ENCODE measurements around the gene ALLC. TPM values are rescaled to one million over a fixed set of nuclear protein-coding genes. Genes with fewer than 3 reads are reported as not detected.
A peak's percentile ranks its signal among the peaks of the same experiment; 100 is the strongest.

The ALLC gene
- polyA plus RNA-seq, 1 experiment = not detected

GRCh38 chr2:3728104-3729054 is 70.4 kb downstream of the ALLC start:
- peak; percentile 26 for DNase-seq (ENCODE audit: low read depth, low spot score)
- H3K4me3 ChIP-seq (ENCODE audit: low read depth, low read length) = peak overlapping the region; percentile 36
- POLR2A ChIA-PET = no interaction called here
- H3K27ac ChIP-seq (ENCODE audit: low read depth, low read length) = no peak overlapping the region
- H3K27me3 ChIP-seq (ENCODE audit: control insufficient read depth, insufficient read depth, low read length) = peaks cover 2% of the 10 kb centered on the region
- TF ChIP-seq CTCF (IDR thresholded peaks at IDR 0.05; ENCODE audit: low read depth, low read length) = peak; percentile 61
- CTCF ChIA-PET = interaction anchor here (0.6 to 5.2 kb wide), 35 partner anchors 9 to 1639 kb away, joined by 3 to 142 read pairs (median 9); no protein-coding TSS in a partner anchor
- H3K9me3 ChIP-seq (ENCODE audit: control insufficient read depth, insufficient read depth, low read length) = no peaks in the 10 kb centered on the region; the same call in 1 of the 2 replicates

- ChIA-PET POLR2A (no interaction called here), CTCF (interaction anchor here (0.6 to 5.2 kb wide), 26 partner anchors 8 to 230 kb away, joined by 3 to 142 read pairs (median 10); no protein-coding TSS in a partner anchor)
- no peak overlapping the region for H3K4me3 ChIP-seq (ENCODE audit: low read depth, low read length)
- no peak for TF ChIP-seq CTCF (IDR thresholded peaks at IDR 0.05; ENCODE audit: low read depth, low read length)
- no peaks in the 10 kb centered on the region; the same call in 1 of the 2 replicates for H3K9me3 ChIP-seq (ENCODE audit: control insufficient read depth, insufficient read depth, low read length)
- no peaks in the 10 kb centered on the region for H3K27me3 ChIP-seq (ENCODE audit: control insufficient read depth, insufficient read depth, low read length)
- no peak overlapping the region for H3K27ac ChIP-seq (ENCODE audit: low read depth, low read length)
- no peak for DNase-seq (ENCODE audit: low read depth, low spot score)
Observed at GRCh38 chr2:3729055-3729448, 71.1 kb downstream of the ALLC start.

- Histone ChIP-seq H3K27me3 (ENCODE audit: control insufficient read depth, insufficient read depth, low read length) (no peaks in the 10 kb centered on the region), H3K4me3 (ENCODE audit: low read depth, low read length) (no peak overlapping the region), H3K27ac (ENCODE audit: low read depth, low read length) (no peak overlapping the region), H3K9me3 (ENCODE audit: control insufficient read depth, insufficient read depth, low read length) (no peaks in the 10 kb centered on the region; the same call in 1 of the 2 replicates)
- DNase-seq (ENCODE audit: low read depth, low spot score) = no peak
- ChIA-PET CTCF (interaction anchor here (1.1 to 5.2 kb wide), 8 partner anchors 9 to 230 kb away, joined by 4 to 142 read pairs (median 10); no protein-coding TSS in a partner anchor), POLR2A (no interaction called here)
- no peak for TF ChIP-seq CTCF (IDR thresholded peaks at IDR 0.05; ENCODE audit: low read depth, low read length)
Observed at GRCh38 chr2:3729786-3730185, 71.8 kb downstream of the ALLC start.

GRCh38 chr2:3730646-3731045 is 72.6 kb downstream of the ALLC start:
- POLR2A ChIA-PET = no interaction called here
- Histone ChIP-seq H3K27me3 (ENCODE audit: control insufficient read depth, insufficient read depth, low read length) (peaks cover 3% of the 10 kb centered on the region), H3K27ac (ENCODE audit: low read depth, low read length) (no peak overlapping the region), H3K4me3 (ENCODE audit: low read depth, low read length) (no peak overlapping the region), H3K9me3 (ENCODE audit: control insufficient read depth, insufficient read depth, low read length) (no peaks in the 10 kb centered on the region)
- TF ChIP-seq CTCF (IDR thresholded peaks at IDR 0.05; ENCODE audit: low read depth, low read length) = no peak
- CTCF ChIA-PET = interaction anchor here (1.1 to 5.2 kb wide), 5 partner anchors 8 to 96 kb away, joined by 3 to 56 read pairs (median 4); no protein-coding TSS in a partner anchor
- DNase-seq (ENCODE audit: low read depth, low spot score) = no peak

- Histone ChIP-seq H3K4me3 (ENCODE audit: low read depth, low read length) (no peak overlapping the region), H3K9me3 (ENCODE audit: control insufficient read depth, insufficient read depth, low read length) (no peaks in the 10 kb centered on the region), H3K27ac (ENCODE audit: low read depth, low read length) (no peak overlapping the region), H3K27me3 (ENCODE audit: control insufficient read depth, insufficient read depth, low read length) (peaks cover 7% of the 10 kb centered on the region)
- TF ChIP-seq CTCF (IDR thresholded peaks at IDR 0.05; ENCODE audit: low read depth, low read length) = no peak
- POLR2A ChIA-PET = no interaction called here
- CTCF ChIA-PET = interaction anchor here (0.6 to 2.0 kb wide), 3 partner anchors 11 to 95 kb away, joined by 3 to 14 read pairs (median 3); no protein-coding TSS in a partner anchor
- no peak for DNase-seq (ENCODE audit: low read depth, low spot score)
Observed at GRCh38 chr2:3731829-3732228, 73.8 kb downstream of the ALLC start.

Measured in AG04450 (cell line).